Measurements from ENCODE around the gene CDK16.

CDK16 gene

GRCh38 chrX:47202877-47203276 is 15.6 kb upstream of the CDK16 start:
- H3K9me3 Mint-ChIP-seq, result no peaks in the 10 kb centered on the region
- peaks cover 12% of the 10 kb centered on the region for H3K4me1 Mint-ChIP-seq
- no peak overlapping the region for H3K4me3 Mint-ChIP-seq
- H3K27ac Mint-ChIP-seq, result no peak overlapping the region
- H3K36me3 Mint-ChIP-seq (ENCODE audit: low read depth), result peaks cover 97% of the 10 kb centered on the region
- no peak for TF ChIP-seq CTCF (IDR thresholded peaks at IDR 0.05)
- peaks cover 5% of the 10 kb centered on the region for H3K27me3 Mint-ChIP-seq (ENCODE audit: low read depth, poor library complexity)
- no peak for DNase-seq

DNA sequence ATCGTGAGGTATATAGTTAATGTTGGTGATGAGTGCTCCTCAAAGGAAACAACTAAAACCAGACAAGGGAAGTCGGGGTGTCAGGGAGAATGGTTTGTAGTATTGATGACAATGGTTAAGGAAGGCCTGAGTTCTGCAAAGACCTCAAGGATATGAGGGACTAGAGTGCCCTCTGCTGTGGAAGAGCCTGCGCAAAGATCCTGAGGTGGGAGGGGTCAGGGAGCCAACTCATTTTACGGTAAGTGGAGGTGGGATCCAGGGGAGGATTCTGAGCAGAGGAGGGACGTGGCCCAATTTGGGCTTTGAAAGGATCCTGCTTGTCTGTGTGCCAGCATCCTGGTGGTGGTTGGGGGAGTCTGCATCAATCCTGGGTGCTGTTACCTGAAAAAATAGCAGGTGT is 13.5 kb upstream of the CDK16 start:
- DNase-seq, result no peak

GRCh38 chrX:47206316-47206715 is 12.2 kb upstream of the CDK16 start:
- Mint-ChIP-seq H3K4me3 (no peak overlapping the region), H3K36me3 (ENCODE audit: low read depth) (peaks cover 92% of the 10 kb centered on the region), H3K9me3 (no peaks in the 10 kb centered on the region), H3K27me3 (ENCODE audit: low read depth, poor library complexity) (no peaks in the 10 kb centered on the region), H3K4me1 (no peaks in the 10 kb centered on the region), H3K27ac (peak overlapping the region; percentile 48)
- no peak for DNase-seq
- TF ChIP-seq CTCF (IDR thresholded peaks at IDR 0.05), result no peak

More for the DNA sequence above, 13.5 kb upstream of the CDK16 start:
- H3K27me3 Mint-ChIP-seq (ENCODE audit: low read depth, poor library complexity), result peaks cover 2% of the 10 kb centered on the region
- H3K9me3 Mint-ChIP-seq, result no peaks in the 10 kb centered on the region
- H3K4me1 Mint-ChIP-seq, result no peaks in the 10 kb centered on the region
- no peak for TF ChIP-seq CTCF (IDR thresholded peaks at IDR 0.05)
- peaks cover 92% of the 10 kb centered on the region for H3K36me3 Mint-ChIP-seq (ENCODE audit: low read depth)
- no peak overlapping the region for H3K27ac Mint-ChIP-seq
- no peak overlapping the region for H3K4me3 Mint-ChIP-seq

- Mint-ChIP-seq H3K36me3 (ENCODE audit: low read depth) (peaks cover 92% of the 10 kb centered on the region), H3K4me1 (no peaks in the 10 kb centered on the region), H3K4me3 (no peak overlapping the region), H3K27ac (peak overlapping the region; percentile 44), H3K27me3 (ENCODE audit: low read depth, poor library complexity) (no peaks in the 10 kb centered on the region), H3K9me3 (no peaks in the 10 kb centered on the region)
- no peak for DNase-seq
- no peak for TF ChIP-seq CTCF (IDR thresholded peaks at IDR 0.05)
Observed at GRCh38 chrX:47208108-47208507, 10.4 kb upstream of the CDK16 start.

GRCh38 chrX:47209508-47210238 is 8.8 kb upstream of the CDK16 start:
- Mint-ChIP-seq H3K36me3 (ENCODE audit: low read depth) (peaks cover 90% of the 10 kb centered on the region), H3K27ac (peak overlapping the region; percentile 81)

More at GRCh38 chrX:47209508-47210238, 8.8 kb upstream of the CDK16 start:
- Mint-ChIP-seq H3K9me3 (no peaks in the 10 kb centered on the region), H3K27me3 (ENCODE audit: low read depth, poor library complexity) (no peaks in the 10 kb centered on the region), H3K4me3 (no peak overlapping the region), H3K4me1 (peaks cover 5% of the 10 kb centered on the region)
- DNase-seq, result no peak
- TF ChIP-seq CTCF (IDR thresholded peaks at IDR 0.05), result no peak

Measured in nephron progenitor cell (in vitro differentiated cells).